Gastroesophageal sphincter (tissue), 3 donors: Measurements from ENCODE around the gene ZNF516.

Source experiments
- CTCF ChIP-seq, 4 experiments: fragments of 200-600 bp in 2 of 4; fragments of 450-650 bp in 2 of 4; sonication (generic) in 1 of 4; IDR thresholded peaks; one replicate each; pipeline ENCODE4 v1.5.1; 2017 to 2019; ENCODE audit warnings: antibody characterized with exemption in 4 of 4, mild to moderate bottlenecking in 2 of 4, moderate library complexity in 2 of 4
- EP300 ChIP-seq: sonication (generic); formaldehyde crosslinking; IDR thresholded peaks from one replicate; pipeline ENCODE4 v1.6.1; 2017; ENCODE audit warnings: antibody characterized with exemption, mild to moderate bottlenecking
- POLR2A ChIP-seq, 2 donors: fragments of 450-650 bp; IDR thresholded peaks; one replicate each; pipeline ENCODE4 v1.6.1; 2017; ENCODE audit warnings: antibody characterized with exemption in 2 of 2, mild to moderate bottlenecking in 2 of 2, moderate library complexity in 1 of 2

- TF ChIP-seq CTCF (IDR thresholded peaks at IDR 0.05) (no peak), EP300 (no peak), POLR2A (IDR thresholded peaks at IDR 0.05) (no peak)
Observed at GRCh38 chr18:76370686-76371085, 124.4 kb downstream of the ZNF516 start.
